Heart left ventricle (tissue), 16 donors: ENCODE results near the gene LYPD6B. TPM values are rescaled to one million over a fixed set of nuclear protein-coding genes. Genes with fewer than 3 reads are reported as not detected.

ENCODE experiments used
- ATAC-seq, 4 donors: fragments of 200-7000 bp; cut with Tn5 transposase; one replicate each; pipeline ENCODE4 v1.9.1; 2020 to 2022; ENCODE audit warnings: moderate library complexity in 4 of 4, mild to moderate bottlenecking in 3 of 4, moderate number of reproducible peaks in 1 of 4
- DNase-seq, 5 donors: peaks; one replicate each; pipeline ENCODE4 v3.0.0-alpha.2; 2020
- H3K27ac ChIP-seq, 12 donors: fragments of 200-600 bp; sonication (generic) in 4 of 12; one replicate each; pipeline versions ENCODE4 v1.5.0 to v1.8.0; 2016 to 2022; ENCODE audit warnings: mild to moderate bottlenecking in 2 of 12
- H3K27me3 ChIP-seq, 9 donors: fragments of 200-600 bp; sonication (generic) in 2 of 9; one replicate each; pipeline versions ENCODE4 v1.5.1 to v1.8.0; 2016 to 2022; ENCODE audit warnings: mild to moderate bottlenecking in 3 of 9
- H3K36me3 ChIP-seq, 9 donors: fragments of 200-600 bp; sonication (generic) in 2 of 9; one replicate each; pipeline versions ENCODE4 v1.5.0 to v1.8.0; 2018 to 2022; ENCODE audit warnings: mild to moderate bottlenecking in 2 of 9
- H3K4me1 ChIP-seq, 12 donors: fragments of 200-600 bp; sonication (generic) in 4 of 12; one replicate each; pipeline versions ENCODE4 v1.5.0 to v1.8.0; 2016 to 2022; ENCODE audit warnings: mild to moderate bottlenecking in 3 of 12
- H3K4me3 ChIP-seq, 12 donors: fragments of 200-600 bp; sonication (generic) in 4 of 12; one replicate each; pipeline versions ENCODE4 v1.5.0 to v1.8.0; 2017 to 2022; ENCODE audit warnings: mild to moderate bottlenecking in 9 of 12, moderate library complexity in 4 of 12
- H3K9me3 ChIP-seq, 12 donors: fragments of 200-600 bp; sonication (generic) in 4 of 12; one replicate each; pipeline versions ENCODE4 v1.5.0 to v1.8.0; 2016 to 2022; ENCODE audit warnings: mild to moderate bottlenecking in 1 of 12
- POLR2A ChIP-seq, 2 donors: fragments of 450-650 bp; IDR thresholded peaks; one replicate each; pipeline ENCODE4 v1.6.1; 2017; ENCODE audit warnings: antibody characterized with exemption in 2 of 2, mild to moderate bottlenecking in 2 of 2, moderate library complexity in 2 of 2
- WGBS, 4 donors: extraction: QIAGEN DNeasy Blood & Tissue Kit in 2 of 4; methylation state at CpG; one replicate each; pipeline versions ENCODE4 v1.1.5 to v1.1.7; 2013 to 2018; 5-methylcytosine and 5-hydroxymethylcytosine counted together
- intact Hi-C, 10 donors: fragments of 100-400 bp; cut with DNase I; formaldehyde crosslinking; loops; one replicate each; pipeline versions ENCODE4 v1.11.1 to v1.14.2; 2022
- polyA plus RNA-seq, 2 donors: library from polyadenylated mRNA; stranded (reverse); fragments of 200-250 nt; gene quantifications; one replicate each; pipeline ENCODE4 v1.2.3, GENCODE V29; 2013
- total RNA-seq, 9 donors: library from RNA; depleted of rRNA in 2 of 9; stranded (reverse); fragments of >200 nt in 2 of 9; fragmentation: NEBNext Ultra II Directional in 3 of 9; extraction: Animal tissue kit (Norgen Biotek cat#: 25700) in 3 of 9; gene quantifications; one replicate each; pipeline versions ENCODE4 v1.1.0 to v1.2.4, GENCODE V29; 2016 to 2023
- TF ChIP-seq, protein P1 (sequence below), 12 donors: fragments of 200-600 bp; sonication (generic) in 4 of 12; IDR thresholded peaks; one replicate each; pipeline versions ENCODE4 v1.5.0 to v1.8.0; 2018 to 2022; ENCODE audit warnings: antibody characterized with exemption in 12 of 12, mild to moderate bottlenecking in 5 of 12
- donor health status: ischemic (EF 13 %, LVEDD 7.1; RV severe dilation, severe dysfunction).
- donor health status: healthy with polysubstance abuse.
- donor health status: DM: no; HTN: yes; CAD: no.
- donor health status: DM: no; HTN: no; CAD: no.
- donor health status: ischemic (EF 25% LVEDD 6.9; RV normal size, moderate dysfunction).
- donor health status: ischemic (EF 25% LVEDD 5.7; RV mildly dilated, moderate dysfunction).
- donor health status: healthy.
- donor health status: DM: yes; HTN: yes; CAD: no.
- donor health status: ischemic (EF 35%, LVEDD 5.7; RV mildly dilated, moderate dysfunction).
- donor health status: nonischemic (EF 11% LVEDD 7.7; RV severe dilation, severe dysfunction).
- donor health status: DM: yes; HTN: yes; CAD: no.
- donor health status: PGD.
- donor health status: ischemic (EF 29% LVEDD 5.4; RV normal size, mild dysfunction).
- donor health status: nonischemic (EF 23%, LVEDD 6.1; RV moderate dilation, normal function).

The LYPD6B gene
- total and polyA plus RNA-seq, 11 donors = not detected

DNA sequence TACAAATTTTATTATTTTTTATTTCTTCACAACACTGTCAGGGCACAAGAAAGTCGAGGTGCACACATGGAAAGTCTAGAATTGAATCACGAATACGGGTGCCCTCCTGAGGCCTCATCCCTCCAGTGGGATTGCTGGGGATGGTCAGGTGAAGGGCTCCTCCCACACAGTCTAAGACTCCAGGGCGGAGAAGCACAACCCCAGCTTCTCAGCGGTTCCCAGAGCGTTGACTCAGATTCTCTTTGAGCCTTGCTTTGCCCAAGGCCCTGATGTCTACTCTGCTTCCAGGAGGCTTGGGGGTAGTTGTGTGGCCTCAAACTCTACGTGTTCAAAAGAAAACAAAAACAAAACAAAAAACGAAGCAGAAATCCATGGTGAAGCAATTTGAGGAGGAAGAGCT lies 108.4 kb downstream of the LYPD6B start:
- intact Hi-C loops = no loop called here
- no peak for ATAC-seq
- WGBS, 4 donors = 69 to 83% (median 79%) methylated on average over 8 of the region's 8 CpGs

GRCh38 chr2:149148194-149149006 lies 109.9 kb downstream of the LYPD6B start:
- Histone ChIP-seq H3K27me3 (no peaks in the 10 kb centered on the region), H3K27ac (no peak overlapping the region), H3K9me3 (peaks cover 0 to 4% (median 0%) of the 10 kb centered on the region in 12 donors), H3K4me3 (no peak overlapping the region), H3K36me3 (no peaks in the 10 kb centered on the region), H3K4me1 (peaks cover 0 to 16% (median 0%) of the 10 kb centered on the region in 12 donors)
- ATAC-seq (no peak), DNase-seq (no peak)
- TF ChIP-seq, protein P1, sequence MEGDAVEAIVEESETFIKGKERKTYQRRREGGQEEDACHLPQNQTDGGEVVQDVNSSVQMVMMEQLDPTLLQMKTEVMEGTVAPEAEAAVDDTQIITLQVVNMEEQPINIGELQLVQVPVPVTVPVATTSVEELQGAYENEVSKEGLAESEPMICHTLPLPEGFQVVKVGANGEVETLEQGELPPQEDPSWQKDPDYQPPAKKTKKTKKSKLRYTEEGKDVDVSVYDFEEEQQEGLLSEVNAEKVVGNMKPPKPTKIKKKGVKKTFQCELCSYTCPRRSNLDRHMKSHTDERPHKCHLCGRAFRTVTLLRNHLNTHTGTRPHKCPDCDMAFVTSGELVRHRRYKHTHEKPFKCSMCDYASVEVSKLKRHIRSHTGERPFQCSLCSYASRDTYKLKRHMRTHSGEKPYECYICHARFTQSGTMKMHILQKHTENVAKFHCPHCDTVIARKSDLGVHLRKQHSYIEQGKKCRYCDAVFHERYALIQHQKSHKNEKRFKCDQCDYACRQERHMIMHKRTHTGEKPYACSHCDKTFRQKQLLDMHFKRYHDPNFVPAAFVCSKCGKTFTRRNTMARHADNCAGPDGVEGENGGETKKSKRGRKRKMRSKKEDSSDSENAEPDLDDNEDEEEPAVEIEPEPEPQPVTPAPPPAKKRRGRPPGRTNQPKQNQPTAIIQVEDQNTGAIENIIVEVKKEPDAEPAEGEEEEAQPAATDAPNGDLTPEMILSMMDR (IDR thresholded peaks at IDR 0.05) = no peak
- no peak for TF ChIP-seq POLR2A (IDR thresholded peaks at IDR 0.05)
- 52 to 65% (median 60%) methylated on average over 6 of the region's 6 CpGs for WGBS, 4 donors
- intact Hi-C loops = no loop called here

More for the DNA sequence above, 108.4 kb downstream of the LYPD6B start:
- Histone ChIP-seq H3K9me3 (peaks cover 0 to 4% (median 0%) of the 10 kb centered on the region in 12 donors), H3K27me3 (peaks cover 0 to 4% (median 0%) of the 10 kb centered on the region in 9 donors), H3K27ac (no peak overlapping the region), H3K4me1 (peaks cover 0 to 1% (median 0%) of the 10 kb centered on the region in 12 donors), H3K36me3 (no peaks in the 10 kb centered on the region), H3K4me3 (no peak overlapping the region)
- DNase-seq = no peak
- TF ChIP-seq, protein P1 (IDR thresholded peaks at IDR 0.05) = no peak
- TF ChIP-seq POLR2A (IDR thresholded peaks at IDR 0.05) = no peak

- 90 to 93% (median 90%) methylated on average over 4 of the region's 4 CpGs for WGBS, 4 donors
- ATAC-seq (no peak), DNase-seq (no peak)
- peaks cover 0 to 4% (median 0%) of the 10 kb centered on the region in 12 donors for H3K9me3 ChIP-seq
- H3K36me3 ChIP-seq = no peaks in the 10 kb centered on the region
- no peaks in the 10 kb centered on the region for H3K27me3 ChIP-seq
- no peak for TF ChIP-seq POLR2A (IDR thresholded peaks at IDR 0.05)
- TF ChIP-seq, protein P1 (IDR thresholded peaks at IDR 0.05) = no peak
- H3K4me1 ChIP-seq = peaks cover 0 to 16% (median 0%) of the 10 kb centered on the region in 12 donors
- H3K27ac ChIP-seq = no peak overlapping the region
- intact Hi-C loops = no loop called here
- no peak overlapping the region for H3K4me3 ChIP-seq
Measured at GRCh38 chr2:149149007-149149297, 110.5 kb downstream of the LYPD6B start.

DNA sequence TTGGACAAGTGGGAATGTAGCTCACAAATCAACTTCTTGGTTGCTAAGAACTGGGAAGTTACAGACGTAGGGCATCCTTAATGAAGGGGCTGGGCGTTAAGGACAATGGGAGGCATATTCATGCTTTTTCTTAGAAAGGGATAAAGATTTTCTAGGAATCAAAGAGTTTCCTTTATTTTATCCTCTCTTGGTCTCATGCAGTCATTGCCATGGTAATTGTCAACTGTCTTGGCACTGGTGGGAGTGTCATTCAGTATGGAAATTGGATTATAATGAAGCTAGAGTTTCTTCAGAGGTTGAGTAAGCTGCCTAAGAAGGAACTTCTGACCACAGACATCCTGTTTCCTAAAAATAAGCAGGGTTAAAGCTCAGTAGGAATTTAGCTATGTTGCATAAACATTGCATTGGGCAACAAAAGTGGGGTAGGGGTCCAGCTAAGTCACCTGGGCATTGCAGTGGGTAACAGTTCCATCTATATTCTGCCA lies 114.0 kb downstream of the LYPD6B start:
- Histone ChIP-seq H3K4me1 (peaks cover 0 to 16% (median 0%) of the 10 kb centered on the region in 12 donors), H3K9me3 (peaks cover 0 to 4% (median 0%) of the 10 kb centered on the region in 12 donors), H3K4me3 (no peak overlapping the region), H3K27ac (no peak overlapping the region), H3K27me3 (no peaks in the 10 kb centered on the region), H3K36me3 (no peaks in the 10 kb centered on the region)
- no peak for DNase-seq
- no peak for ATAC-seq
- WGBS, 4 donors = 35 to 54% (median 40%) methylated on average over 2 of the region's 2 CpGs
- no peak for TF ChIP-seq POLR2A (IDR thresholded peaks at IDR 0.05)
- TF ChIP-seq, protein P1 (IDR thresholded peaks at IDR 0.05) = no peak
- intact Hi-C loops = no loop called here
